GM23248 (cell line): ENCODE measurements around the gene TP53RK. TPM values are rescaled to one million over a fixed set of nuclear protein-coding genes. Genes with fewer than 3 reads are reported as not detected.

Experiments used
- DNase-seq: peaks from one replicate; pipeline ENCODE4 v3.0.0-alpha.2; 2015
- H2AFZ ChIP-seq: fragments of 200-600 bp; sonication (generic); 2 replicates; pipeline ENCODE4 v1.6.1; 2016; ENCODE audit warnings: antibody characterized with exemption
- H3F3A ChIP-seq: fragments of 200-600 bp; sonication (generic); 2 replicates; pipeline ENCODE4 v1.6.1; 2016; ENCODE audit warnings: mild to moderate bottlenecking, antibody characterized with exemption, mixed run types; ENCODE audit not compliant: insufficient read depth
- H3K27ac ChIP-seq: fragments of 200-600 bp; sonication (generic); 2 replicates; pipeline ENCODE4 v1.5.1; 2016; ENCODE audit warnings: mild to moderate bottlenecking
- H3K27me3 ChIP-seq: fragments of 200-600 bp; sonication (generic); replicated peaks from 2 replicates; pipeline ENCODE4 v1.6.1; 2016; ENCODE audit warnings: mild to moderate bottlenecking; ENCODE audit not compliant: insufficient read depth
- H3K36me3 ChIP-seq: fragments of 200-600 bp; sonication (generic); 2 replicates; pipeline ENCODE4 v1.6.1; 2016; ENCODE audit warnings: low read depth, mild to moderate bottlenecking
- H3K4me1 ChIP-seq: fragments of 200-600 bp; sonication (generic); 2 replicates; pipeline ENCODE4 v1.6.1; 2016; ENCODE audit warnings: mild to moderate bottlenecking; ENCODE audit not compliant: insufficient read depth
- H3K4me2 ChIP-seq: fragments of 200-600 bp; sonication (generic); one replicate; pipeline ENCODE4 v1.6.1; 2016; ENCODE audit warnings: mild to moderate bottlenecking; ENCODE audit not compliant: unreplicated experiment
- H3K4me3 ChIP-seq: fragments of 200-600 bp; sonication (generic); 2 replicates; pipeline ENCODE4 v1.5.1; 2016; ENCODE audit warnings: mild to moderate bottlenecking
- H3K79me2 ChIP-seq: fragments of 200-600 bp; sonication (generic); 2 replicates; pipeline ENCODE4 v1.6.1; 2016; ENCODE audit warnings: mild to moderate bottlenecking; ENCODE audit not compliant: insufficient read depth
- H3K9ac ChIP-seq: fragments of 200-600 bp; sonication (generic); 2 replicates; pipeline ENCODE4 v1.6.1; 2016; ENCODE audit warnings: mild to moderate bottlenecking
- H3K9me2 ChIP-seq: fragments of 200-600 bp; sonication (generic); 2 replicates; pipeline ENCODE4 v1.6.1; 2016; ENCODE audit warnings: mixed run types, mild to moderate bottlenecking, moderate library complexity; ENCODE audit not compliant: insufficient read depth
- H3K9me3 ChIP-seq: fragments of 200-600 bp; sonication (generic); one replicate; pipeline ENCODE4 v1.6.1; 2017; ENCODE audit warnings: low read depth
- H4K20me1 ChIP-seq: fragments of 200-600 bp; sonication (generic); 2 replicates; pipeline ENCODE4 v1.6.0; 2016; ENCODE audit not compliant: insufficient read depth
- EZH2 ChIP-seq: fragments of 200-600 bp; sonication (generic); IDR thresholded peaks from 2 replicates; pipeline ENCODE4 v1.6.1; 2018; ENCODE audit warnings: antibody characterized with exemption, mild to moderate bottlenecking; ENCODE audit not compliant: insufficient read depth, poor library complexity, severe bottlenecking
- EZH2phosphoT487 ChIP-seq: fragments of 200-600 bp; sonication (generic); IDR thresholded peaks from 2 replicates; pipeline ENCODE4 v1.6.1; 2018; ENCODE audit warnings: antibody characterized with exemption, moderate library complexity, mild to moderate bottlenecking, low read depth; ENCODE audit not compliant: insufficient read depth
- WGBS, 2 experiments: methylation state at CpG; one replicate each; pipeline ENCODE4 v1.1.6; 2015 to 2017; ENCODE audit warnings: low lambda C conversion rate in 2 of 2, low coverage in 1 of 2; ENCODE audit errors: missing lambda C conversion rate in 2 of 2; 5-methylcytosine and 5-hydroxymethylcytosine counted together
- in situ Hi-C: fragments of 300-500 bp; cut with MboI; formaldehyde crosslinking; loops from 2 replicates; pipeline ENCODE4 v1.15.0; 2020
- polyA plus RNA-seq: library from polyadenylated mRNA; unstranded; fragments of >200 nt; fragmentation: Nextera tagmentation; extraction: Ambion mirVana; gene quantifications from 2 replicates; pipeline ENCODE4 v1.2.1, GENCODE V29; 2016
- total RNA-seq: library from RNA; depleted of rRNA; stranded (reverse); fragments of >200 nt; shearing (Covaris generic); gene quantifications from 2 replicates; pipeline ENCODE4 v1.2.3, GENCODE V29; 2014

TP53RK gene
- total and polyA plus RNA-seq, 2 experiments from 2014 or later = 23.6 to 24.1 TPM

DNA sequence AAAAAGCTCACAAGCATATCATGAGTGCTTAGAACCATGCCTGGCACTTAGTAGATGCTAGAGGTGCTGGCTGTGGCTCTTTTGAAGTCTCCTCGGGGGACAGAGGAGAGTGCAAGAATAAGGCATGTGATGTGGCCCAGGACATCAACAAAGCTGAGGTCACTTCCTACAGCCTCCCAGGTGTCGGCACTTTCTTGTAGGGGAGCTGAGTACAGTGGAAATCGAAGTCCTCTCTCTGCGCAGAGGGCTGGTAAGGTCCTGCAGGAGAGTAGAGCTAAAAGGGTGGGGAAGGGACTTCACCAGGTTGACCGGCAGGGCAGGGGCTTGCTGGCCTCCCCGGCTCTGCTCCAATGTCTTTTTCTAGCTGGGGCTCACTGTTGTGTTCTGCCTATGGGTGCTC, 49.2 kb downstream of the TP53RK start:
- in situ Hi-C loops = no loop called here
- Histone ChIP-seq H4K20me1 (no peaks in the 10 kb centered on the region), H3K9me2 (no peaks in the 10 kb centered on the region), H3K79me2 (no peaks in the 10 kb centered on the region), H3F3A (no peaks in the 10 kb centered on the region), H2AFZ (no peak overlapping the region), H3K9ac (no peak overlapping the region), H3K27me3 (no peaks in the 10 kb centered on the region), H3K4me2 (no peak overlapping the region), H3K27ac (no peak overlapping the region), H3K36me3 (no peaks in the 10 kb centered on the region), H3K4me3 (no peak overlapping the region), H3K4me1 (no peaks in the 10 kb centered on the region), H3K9me3 (no peaks in the 10 kb centered on the region)
- TF ChIP-seq EZH2phosphoT487 (no peak), EZH2 (no peak)
- DNase-seq = no peak
- 69 to 77% methylated on average over 6 of the region's 6 CpGs for WGBS, 2 experiments

DNA sequence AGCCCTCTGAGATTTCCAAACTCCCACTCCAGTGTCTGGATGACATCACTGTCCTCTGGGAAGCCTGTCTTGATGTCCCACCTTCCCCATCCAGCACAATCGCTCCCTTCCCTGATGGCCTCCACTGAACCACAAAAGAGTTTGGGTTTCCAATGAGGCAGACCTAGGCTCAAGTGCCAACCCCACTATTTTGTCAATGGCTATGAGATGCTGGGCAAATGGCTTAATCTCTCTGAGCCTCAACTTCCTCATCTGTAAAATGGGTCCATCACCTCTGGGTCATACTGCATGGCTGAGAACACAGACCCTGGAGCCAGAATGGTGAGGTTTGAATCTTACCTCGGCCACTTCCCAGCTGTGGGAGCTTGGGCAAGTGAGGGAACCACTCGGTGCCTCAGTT, 49.7 kb downstream of the TP53RK start:
- Histone ChIP-seq H3K27ac (no peak overlapping the region), H3K4me3 (no peak overlapping the region), H3K9me3 (no peaks in the 10 kb centered on the region), H3K4me2 (no peak overlapping the region), H3K9ac (no peak overlapping the region), H3K36me3 (no peaks in the 10 kb centered on the region), H3K4me1 (no peaks in the 10 kb centered on the region), H3K27me3 (no peaks in the 10 kb centered on the region), H3K9me2 (no peaks in the 10 kb centered on the region), H3F3A (no peaks in the 10 kb centered on the region), H4K20me1 (no peaks in the 10 kb centered on the region), H2AFZ (no peak overlapping the region), H3K79me2 (no peaks in the 10 kb centered on the region)
- TF ChIP-seq EZH2 = no peak
- TF ChIP-seq EZH2phosphoT487 = no peak
- 86 to 93% methylated on average over 3 of the region's 3 CpGs for WGBS, 2 experiments
- in situ Hi-C loops = no loop called here
- no peak for DNase-seq

DNA sequence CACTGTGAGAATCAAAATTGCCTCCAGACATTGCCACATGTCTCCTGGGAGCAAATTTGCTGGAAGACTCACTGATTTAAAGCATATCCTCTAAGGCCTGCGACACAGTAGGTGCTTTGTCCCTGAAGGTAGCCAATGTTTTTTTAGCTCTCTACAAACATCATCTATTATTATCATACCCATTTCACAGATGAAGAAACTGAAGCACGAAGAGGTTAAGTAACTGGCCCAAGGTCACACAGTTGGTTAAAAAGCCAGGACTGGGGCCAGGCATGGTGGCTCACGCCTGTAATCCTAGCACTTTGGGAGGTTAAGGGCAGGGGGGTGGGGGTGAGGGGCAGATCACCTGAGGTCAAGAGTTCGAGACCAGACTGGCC, 50.4 kb downstream of the TP53RK start:
- Histone ChIP-seq H3K4me1 (no peaks in the 10 kb centered on the region), H3K9me2 (no peaks in the 10 kb centered on the region), H3F3A (no peaks in the 10 kb centered on the region), H3K9me3 (no peaks in the 10 kb centered on the region), H4K20me1 (no peaks in the 10 kb centered on the region), H3K4me2 (no peak overlapping the region), H3K79me2 (no peaks in the 10 kb centered on the region), H2AFZ (no peak overlapping the region), H3K27ac (no peak overlapping the region), H3K36me3 (no peaks in the 10 kb centered on the region), H3K27me3 (no peaks in the 10 kb centered on the region), H3K4me3 (no peak overlapping the region), H3K9ac (no peak overlapping the region)
- WGBS, 2 experiments = 86 to 90% methylated on average over 4 of the region's 4 CpGs
- no peak for DNase-seq
- TF ChIP-seq EZH2phosphoT487 (no peak), EZH2 (no peak)
- in situ Hi-C loops = no loop called here

DNA sequence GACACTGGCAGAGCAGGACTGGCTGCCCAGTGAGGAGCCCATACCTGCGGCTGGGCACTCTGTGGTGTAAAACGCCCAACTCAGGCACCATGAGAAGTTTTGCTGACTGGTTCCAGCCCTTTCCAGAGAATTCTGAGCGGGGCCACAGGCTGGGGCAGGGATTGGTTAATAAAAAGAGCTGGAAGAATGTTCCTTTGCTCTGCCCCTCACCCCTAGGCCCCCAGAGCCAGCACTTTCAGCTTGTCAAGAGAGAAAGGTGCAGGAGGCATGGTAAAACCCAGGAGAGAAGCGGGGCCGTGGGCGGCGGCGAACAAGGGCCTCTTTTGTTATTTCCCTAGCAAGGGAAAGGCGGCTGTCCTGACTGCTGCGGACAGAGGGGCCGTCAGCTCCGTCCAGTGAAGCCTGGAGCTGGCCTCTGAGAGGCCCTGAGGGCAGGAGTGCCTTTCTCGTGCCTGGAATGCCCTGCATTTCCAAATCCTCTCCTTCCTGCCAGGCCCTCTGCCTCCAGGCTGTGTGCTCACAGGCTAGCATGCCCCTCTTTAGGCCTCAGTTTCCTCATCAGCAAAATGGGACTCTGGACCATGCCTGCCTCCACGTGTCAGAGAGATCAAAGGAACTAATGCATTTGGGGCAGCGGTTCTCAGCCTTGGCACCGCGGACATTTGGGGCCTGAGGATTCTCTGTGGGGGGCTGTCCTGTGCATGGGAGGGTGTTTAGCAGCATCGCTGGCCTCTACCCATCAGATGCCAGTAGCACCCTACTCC, 50.9 kb downstream of the TP53RK start:
- no peak overlapping the region for H3K4me3 ChIP-seq
- no peak for TF ChIP-seq EZH2phosphoT487
- TF ChIP-seq EZH2 = no peak
- H3K4me2 ChIP-seq = no peak overlapping the region
- no peaks in the 10 kb centered on the region for H3F3A ChIP-seq
- 85 to 91% methylated on average over 13 to 18 of the region's 18 CpGs for WGBS, 2 experiments
- no peaks in the 10 kb centered on the region for H3K36me3 ChIP-seq
- no peaks in the 10 kb centered on the region for H3K27me3 ChIP-seq
- no peak overlapping the region for H3K27ac ChIP-seq
- H3K79me2 ChIP-seq = no peaks in the 10 kb centered on the region
- H3K4me1 ChIP-seq = no peaks in the 10 kb centered on the region
- H3K9me3 ChIP-seq = no peaks in the 10 kb centered on the region
- H4K20me1 ChIP-seq = no peaks in the 10 kb centered on the region
- DNase-seq = no peak
- H2AFZ ChIP-seq = no peak overlapping the region
- in situ Hi-C loops = no loop called here
- H3K9me2 ChIP-seq = no peaks in the 10 kb centered on the region
- H3K9ac ChIP-seq = no peak overlapping the region
